Non-pigmented ciliary epithelial cell (primary cell): ENCODE data around the gene CCL8.

Experiments used
- DNase-seq: peaks from one replicate; pipeline ENCODE4 v3.0.0-alpha.2; 2010; ENCODE audit warnings: low read depth

The CCL8 gene

DNA sequence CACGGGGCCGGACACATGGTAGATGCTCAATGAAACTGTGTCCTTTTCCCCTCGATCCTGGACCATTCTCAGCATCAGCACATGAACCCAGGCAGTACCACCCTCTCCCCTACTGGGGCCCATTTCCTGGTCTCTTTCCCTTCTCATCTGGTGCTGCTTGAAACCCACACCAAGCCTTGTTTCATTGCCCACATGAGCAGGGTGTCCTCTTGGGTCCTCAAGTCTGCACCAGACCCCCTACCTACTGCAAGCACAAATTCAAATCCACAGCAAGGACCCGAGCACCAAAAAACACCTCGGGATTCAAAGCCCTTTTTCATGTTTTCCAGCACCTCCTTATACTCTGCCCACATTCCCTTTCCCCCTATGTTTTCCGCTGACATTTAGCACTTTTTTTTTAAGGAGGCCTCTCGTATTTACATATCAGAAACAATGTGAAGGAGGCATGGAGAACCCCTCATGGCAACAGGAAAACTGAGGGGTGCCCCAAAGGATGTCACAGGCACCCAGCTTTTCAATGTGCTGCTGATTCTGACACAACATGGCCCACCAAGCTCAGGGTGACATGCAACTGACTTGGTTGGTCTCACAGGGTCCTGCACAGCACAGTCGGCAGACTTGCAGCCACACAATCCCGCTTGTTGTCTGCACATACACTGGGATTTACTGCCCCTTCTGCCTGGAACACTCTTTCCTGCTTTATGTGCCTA is 48.4 kb downstream of the CCL8 start:
- DNase-seq = no peak

DNA sequence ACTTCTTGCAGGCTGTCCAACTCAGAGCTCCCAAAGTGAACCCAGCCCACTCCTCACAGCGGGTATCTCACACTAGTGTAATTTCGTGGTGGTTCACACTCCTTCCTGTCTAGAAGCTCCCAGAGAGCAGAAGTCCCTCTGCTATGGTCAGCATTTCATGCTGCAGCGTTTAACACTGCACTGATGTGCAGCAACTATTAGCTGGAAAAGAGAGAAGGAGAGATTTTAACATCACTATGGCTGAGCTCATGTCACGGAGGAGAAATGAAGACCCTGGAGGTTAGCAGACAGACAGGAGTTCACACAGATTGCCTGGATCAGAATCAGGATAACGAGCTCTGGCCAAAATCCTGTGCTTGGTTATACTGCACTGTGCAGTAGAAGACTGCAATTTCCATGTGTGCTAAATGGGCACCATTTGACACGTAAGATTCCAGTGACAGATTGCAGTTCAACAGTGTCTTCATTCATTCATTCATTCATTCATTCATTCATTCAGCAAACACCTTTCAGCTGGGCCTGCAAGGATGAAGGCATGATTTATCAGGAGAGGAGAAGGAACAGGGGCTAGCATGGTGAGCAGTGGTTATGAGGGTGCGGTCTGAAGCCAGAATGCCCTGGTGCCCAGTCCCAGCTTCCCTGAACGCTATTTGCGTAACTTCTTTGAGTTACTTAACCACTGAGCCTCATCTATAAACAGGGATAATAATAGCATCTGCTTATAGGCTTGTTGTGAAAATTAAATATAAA is 49.1 kb downstream of the CCL8 start:
- no peak for DNase-seq

DNA sequence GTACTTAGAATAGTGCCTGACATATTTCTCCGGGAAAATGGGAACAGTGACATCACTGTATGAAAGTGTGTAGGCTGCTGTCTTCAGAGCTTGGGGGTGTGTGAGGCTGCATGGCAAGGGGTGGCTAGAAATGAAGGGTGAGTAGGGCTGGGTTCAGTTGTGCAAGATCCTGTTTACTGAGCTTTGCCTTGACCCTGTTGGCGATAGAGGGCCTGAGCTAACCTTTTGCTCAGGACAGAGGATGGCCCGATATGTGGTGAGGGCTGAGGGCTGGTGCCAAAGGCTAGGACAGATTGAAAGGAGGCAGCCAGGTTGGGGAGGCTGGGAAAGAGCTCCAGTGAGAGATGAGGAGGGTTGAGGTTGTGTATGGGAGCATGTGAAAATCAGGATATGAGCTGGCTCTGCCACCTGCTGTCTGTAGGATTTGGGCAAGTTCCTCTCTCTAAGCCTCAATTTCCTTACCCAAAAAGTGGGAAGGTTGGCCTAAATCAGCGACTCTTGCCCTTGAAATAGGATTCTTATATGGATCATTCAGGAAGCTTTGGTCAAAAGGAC is 49.8 kb downstream of the CCL8 start:
- no peak for DNase-seq

DNA sequence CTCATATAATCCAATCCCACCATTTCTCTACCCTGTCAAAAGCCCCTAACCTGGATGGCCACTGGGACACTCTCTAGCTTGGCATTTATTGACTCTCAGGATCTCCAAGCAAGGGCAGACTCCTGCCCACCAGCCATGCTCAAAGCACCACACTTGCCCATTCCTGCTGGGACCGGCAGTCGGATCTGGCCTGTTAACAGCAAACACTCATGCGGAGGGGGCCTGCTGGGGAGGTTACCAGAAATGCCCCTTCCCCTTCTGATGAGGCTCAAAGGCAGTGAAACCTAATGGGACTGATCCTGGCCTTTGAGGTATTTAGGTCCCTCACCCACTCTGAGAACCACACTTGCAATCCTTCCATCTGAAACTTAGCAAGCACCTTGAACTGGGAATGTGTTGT is 50.3 kb downstream of the CCL8 start:
- DNase-seq = no peak

DNA sequence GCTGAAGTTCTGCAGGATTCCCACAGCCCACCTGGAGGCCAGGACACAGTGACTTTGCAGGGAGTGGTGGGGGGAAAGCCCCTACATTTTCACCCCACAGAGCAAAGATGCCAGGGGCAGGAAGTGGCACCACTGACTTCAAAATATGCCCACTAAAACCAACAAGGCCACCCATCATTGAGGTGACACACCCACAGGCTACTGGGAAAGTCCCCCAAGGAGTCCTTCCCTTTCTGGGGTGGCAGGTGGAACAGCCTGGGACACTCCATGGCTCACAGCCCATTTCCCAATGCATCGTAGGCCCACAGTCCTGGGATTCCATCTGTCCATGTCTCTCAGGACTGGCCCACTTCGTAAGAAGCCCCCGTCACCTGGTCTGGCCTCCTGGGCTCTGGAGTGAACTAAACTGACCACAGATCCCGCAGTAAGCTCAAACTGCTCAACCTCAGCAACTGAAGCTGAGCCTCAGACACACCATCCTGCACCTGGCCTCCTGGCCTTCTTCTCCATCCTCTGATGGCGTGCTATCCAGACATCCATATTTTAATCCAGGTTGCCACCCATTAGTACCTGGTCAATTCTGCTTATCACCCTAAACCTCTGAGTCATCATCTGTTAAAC is 51.3 kb downstream of the CCL8 start:
- DNase-seq = no peak

DNA sequence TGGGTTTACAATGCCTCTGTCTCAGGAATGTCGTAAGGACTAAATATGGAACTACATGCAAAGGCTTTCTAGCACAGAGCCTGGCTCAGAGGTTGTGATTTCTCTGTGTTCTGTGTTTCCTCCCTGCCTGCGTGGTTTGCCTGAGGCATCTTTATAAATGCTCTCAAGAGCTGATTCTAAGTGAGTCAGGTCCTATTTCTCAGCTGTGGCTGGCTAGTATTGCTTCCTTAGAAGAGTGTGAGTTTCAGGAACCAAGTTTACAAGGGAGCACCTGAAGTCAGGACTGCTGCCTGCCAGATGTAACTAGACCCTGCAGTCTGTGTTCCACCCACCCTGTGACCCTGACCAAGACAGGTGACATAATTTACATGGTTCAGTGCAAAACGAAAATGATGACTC is 51.8 kb downstream of the CCL8 start:
- DNase-seq = no peak
